Kidney epithelial cell (primary cell): ENCODE data around the gene MIOX. TPM values are rescaled to one million over a fixed set of nuclear protein-coding genes. Genes with fewer than 3 reads are reported as not detected.

Experiments
- DNase-seq: peaks from one replicate; pipeline ENCODE4 v3.0.0-alpha.2; 2010; ENCODE audit warnings: low read depth
- H3K27me3 ChIP-seq: 2 replicates; pipeline ENCODE4 v1.6.0; 2011; ENCODE audit warnings: low read length; ENCODE audit not compliant: control insufficient read depth, insufficient read depth
- H3K36me3 ChIP-seq: 2 replicates; pipeline ENCODE4 v1.5.1; 2011; ENCODE audit warnings: low read length; ENCODE audit not compliant: control insufficient read depth, insufficient read depth
- H3K4me3 ChIP-seq: 2 replicates; pipeline ENCODE4 v1.5.1; 2011; ENCODE audit warnings: low read depth, mild to moderate bottlenecking, control low read depth, low read length
- CTCF ChIP-seq: IDR thresholded peaks from 2 replicates; pipeline ENCODE4 v1.5.1; 2011; ENCODE audit warnings: mild to moderate bottlenecking, moderate library complexity, low read length, control low read depth, inconsistent platforms; ENCODE audit not compliant: insufficient read depth, poor library complexity, severe bottlenecking
- total RNA-seq: library from RNA; depleted of rRNA; stranded (reverse); fragments of >200 nt; gene quantifications from 2 replicates; pipeline ENCODE4 v1.2.3, GENCODE V29; 2015

Gene MIOX
- total RNA-seq, 1 donor from 2014 or later: 1.8 TPM

- peaks cover 4% of the 10 kb centered on the region for H3K36me3 ChIP-seq
- TF ChIP-seq CTCF: no peak
- no peaks in the 10 kb centered on the region for H3K27me3 ChIP-seq
- no peak overlapping the region for H3K4me3 ChIP-seq
- no peak for DNase-seq
Measured at GRCh38 chr22:50459496-50460140, 27.0 kb upstream of the MIOX start.

- TF ChIP-seq CTCF: no peak
- no peak overlapping the region for H3K4me3 ChIP-seq
- no peak for DNase-seq
Measured at GRCh38 chr22:50460938-50461337, 25.7 kb upstream of the MIOX start.

GRCh38 chr22:50461536-50461935 lies 25.1 kb upstream of the MIOX start:
- DNase-seq: no peak
- no peaks in the 10 kb centered on the region for H3K27me3 ChIP-seq
- no peak for TF ChIP-seq CTCF
- peaks cover 2% of the 10 kb centered on the region for H3K36me3 ChIP-seq
- H3K4me3 ChIP-seq: no peak overlapping the region

More at GRCh38 chr22:50460938-50461337, 25.7 kb upstream of the MIOX start:
- no peaks in the 10 kb centered on the region for H3K27me3 ChIP-seq
- H3K36me3 ChIP-seq: peaks cover 4% of the 10 kb centered on the region

- no peak for TF ChIP-seq CTCF
- DNase-seq: no peak
- H3K36me3 ChIP-seq: peaks cover 2% of the 10 kb centered on the region
- H3K4me3 ChIP-seq: no peak overlapping the region
- H3K27me3 ChIP-seq: no peaks in the 10 kb centered on the region
Measured at GRCh38 chr22:50461979-50462540, 24.6 kb upstream of the MIOX start.

GRCh38 chr22:50463188-50463900 lies 23.3 kb upstream of the MIOX start:
- TF ChIP-seq CTCF: no peak
- H3K4me3 ChIP-seq: no peak overlapping the region
- peaks cover 2% of the 10 kb centered on the region for H3K36me3 ChIP-seq
- DNase-seq: no peak
- no peaks in the 10 kb centered on the region for H3K27me3 ChIP-seq
